ENCODE data around the gene PHLDA3. TPM values are rescaled to one million over a fixed set of nuclear protein-coding genes. Genes with fewer than 3 reads are reported as not detected.
A peak's percentile ranks its signal among the peaks of the same experiment; 100 is the strongest.
"Not testable (repeated sequence)": the region's sequence is repeated elsewhere in the genome, so short reads cannot be mapped to it uniquely, and the experiment has no call there.

Gene PHLDA3
- total RNA-seq, 2 experiments from 2014 or later, result 2.2 to 3.5 TPM

GRCh38 chr1:201475915-201476669, 7.1 kb upstream of the PHLDA3 start:
- ChIA-PET CTCF (interaction anchor here (0.6 to 0.8 kb wide), 2 partner anchors 37 to 47 kb away, joined by 3 read pairs; no protein-coding TSS in a partner anchor), POLR2A (no interaction called here)
- Mint-ChIP-seq H3K36me3 (ENCODE audit: low read depth) (no peaks in the 10 kb centered on the region), H3K9me3 (ENCODE audit: low read depth) (no peaks in the 10 kb centered on the region), H3K4me1 (peaks cover 5% of the 10 kb centered on the region), H3K4me3 (no peak overlapping the region), H3K27me3 (peaks cover 41% of the 10 kb centered on the region), H3K27ac (no peak overlapping the region)
- no peak for DNase-seq
- intact Hi-C loops (cut with DNase I, micrococcal nuclease), result no loop called here
- ATAC-seq, result no peak

- ATAC-seq (no peak), DNase-seq (no peak)
These were observed 6.1 kb upstream of the PHLDA3 start for GRCh38 chr1:201475130-201475529.

GRCh38 chr1:201473296-201473695, 4.3 kb upstream of the PHLDA3 start:
- peaks cover 49% of the 10 kb centered on the region for H3K27me3 Mint-ChIP-seq
- peaks cover 4% of the 10 kb centered on the region for H3K4me1 Mint-ChIP-seq
- no peak for DNase-seq
- ChIA-PET POLR2A (no interaction called here), CTCF (interaction anchor here (2.0 kb wide), 1 partner anchor 8 kb away, joined by 6 read pairs; no protein-coding TSS in a partner anchor)
- intact Hi-C loops (cut with DNase I, micrococcal nuclease), result no loop called here
- H3K4me3 Mint-ChIP-seq, result no peak overlapping the region
- no peak for ATAC-seq
- H3K27ac Mint-ChIP-seq, result no peak overlapping the region
- no peaks in the 10 kb centered on the region for H3K9me3 Mint-ChIP-seq (ENCODE audit: low read depth)
- H3K36me3 Mint-ChIP-seq (ENCODE audit: low read depth), result no peaks in the 10 kb centered on the region

More at GRCh38 chr1:201475130-201475529, 6.1 kb upstream of the PHLDA3 start:
- Mint-ChIP-seq H3K4me3 (no peak overlapping the region), H3K36me3 (ENCODE audit: low read depth) (no peaks in the 10 kb centered on the region), H3K4me1 (no peaks in the 10 kb centered on the region), H3K27ac (no peak overlapping the region), H3K27me3 (peaks cover 43% of the 10 kb centered on the region), H3K9me3 (ENCODE audit: low read depth) (no peaks in the 10 kb centered on the region)
- CTCF ChIA-PET, result interaction anchor here (0.6 kb wide), 1 partner anchor 48 kb away, joined by 3 read pairs; no protein-coding TSS in a partner anchor
- POLR2A ChIA-PET, result no interaction called here
- intact Hi-C loops (cut with DNase I, micrococcal nuclease), result no loop called here

GRCh38 chr1:201472321-201472720, 3.3 kb upstream of the PHLDA3 start:
- H3K27me3 Mint-ChIP-seq, result peaks cover 55% of the 10 kb centered on the region
- DNase-seq; H3K4me1 Mint-ChIP-seq; H3K4me3 Mint-ChIP-seq; intact Hi-C loops (cut with DNase I, micrococcal nuclease); H3K9me3 Mint-ChIP-seq (ENCODE audit: low read depth); H3K36me3 Mint-ChIP-seq (ENCODE audit: low read depth); POLR2A ChIA-PET; ATAC-seq; H3K27ac Mint-ChIP-seq: not testable (repeated sequence)
- CTCF ChIA-PET, result interaction anchor here (0.7 to 2.0 kb wide), 2 partner anchors 9 to 430 kb away, joined by 3 to 6 read pairs; no protein-coding TSS in a partner anchor

- ChIA-PET CTCF (interaction anchor here (2.0 kb wide), 1 partner anchor 10 kb away, joined by 6 read pairs; no protein-coding TSS in a partner anchor), POLR2A (no interaction called here)
- Mint-ChIP-seq H3K27me3 (peaks cover 54% of the 10 kb centered on the region), H3K9me3 (ENCODE audit: low read depth) (no peaks in the 10 kb centered on the region), H3K4me3 (no peak overlapping the region), H3K36me3 (ENCODE audit: low read depth) (no peaks in the 10 kb centered on the region), H3K4me1 (peaks cover 4% of the 10 kb centered on the region), H3K27ac (no peak overlapping the region)
- intact Hi-C loops (cut with DNase I, micrococcal nuclease), result no loop called here
- ATAC-seq, result no peak
- no peak for DNase-seq
These were observed 2.8 kb upstream of the PHLDA3 start for GRCh38 chr1:201471772-201472171.

- intact Hi-C loops (cut with DNase I, micrococcal nuclease), result no loop called here
- H3K36me3 Mint-ChIP-seq (ENCODE audit: low read depth), result no peaks in the 10 kb centered on the region
These were observed 1.6 kb upstream of the PHLDA3 start for GRCh38 chr1:201470581-201470980.

GRCh38 chr1:201469645-201470074, 672 bp upstream of the PHLDA3 start:
- no peaks in the 10 kb centered on the region for H3K9me3 Mint-ChIP-seq (ENCODE audit: low read depth)
- no peaks in the 10 kb centered on the region for H3K36me3 Mint-ChIP-seq (ENCODE audit: low read depth)
- peaks cover 4% of the 10 kb centered on the region for H3K4me1 Mint-ChIP-seq
- intact Hi-C loops (cut with DNase I, micrococcal nuclease), result no loop called here
- peaks cover 46% of the 10 kb centered on the region for H3K27me3 Mint-ChIP-seq
- no peak overlapping the region for H3K27ac Mint-ChIP-seq
- ChIA-PET CTCF (interaction anchor here (0.7 to 1.4 kb wide), 3 partner anchors 12 to 37 kb away, joined by 3 to 13 read pairs (median 8); partner anchors contain the start of gene CSRP1), POLR2A (no interaction called here)
- ATAC-seq, result no peak
- no peak for DNase-seq
- H3K4me3 Mint-ChIP-seq, result peak overlapping the region; percentile 61

More at GRCh38 chr1:201470581-201470980, 1.6 kb upstream of the PHLDA3 start:
- ChIA-PET CTCF (no interaction called here), POLR2A (no interaction called here)
- Mint-ChIP-seq H3K9me3 (ENCODE audit: low read depth) (no peaks in the 10 kb centered on the region), H3K27ac (no peak overlapping the region), H3K4me3 (no peak overlapping the region), H3K4me1 (peaks cover 4% of the 10 kb centered on the region), H3K27me3 (peaks cover 48% of the 10 kb centered on the region)
- no peak for DNase-seq
- no peak for ATAC-seq

- intact Hi-C loops (cut with DNase I, micrococcal nuclease), result no loop called here
- Mint-ChIP-seq H3K27ac (no peak overlapping the region), H3K36me3 (ENCODE audit: low read depth) (no peaks in the 10 kb centered on the region), H3K4me3 (peak overlapping the region; percentile 61), H3K4me1 (peaks cover 4% of the 10 kb centered on the region), H3K27me3 (peaks cover 42% of the 10 kb centered on the region), H3K9me3 (ENCODE audit: low read depth) (no peaks in the 10 kb centered on the region)
- CTCF ChIA-PET, result interaction anchor here (0.7 to 1.3 kb wide), 4 partner anchors 9 to 55 kb away, joined by 3 to 13 read pairs (median 3); no protein-coding TSS in a partner anchor
- ATAC-seq, result peak; percentile 46
- POLR2A ChIA-PET, result interaction anchor here (1.3 kb wide), 1 partner anchor 14 kb away, joined by 3 read pairs; no protein-coding TSS in a partner anchor
- peak; percentile 53 for DNase-seq
These were observed 516 bp downstream of the PHLDA3 start for GRCh38 chr1:201468501-201468843.

- POLR2A ChIA-PET, result no interaction called here
- CTCF ChIA-PET, result interaction anchor here (0.7 to 1.2 kb wide), 2 partner anchors 20 to 168 kb away, joined by 3 read pairs; no protein-coding TSS in a partner anchor
- ATAC-seq (no peak), DNase-seq (no peak)
- H3K4me1 Mint-ChIP-seq, result peaks cover 4% of the 10 kb centered on the region
- H3K27me3 Mint-ChIP-seq, result peaks cover 31% of the 10 kb centered on the region
- intact Hi-C loops (cut with DNase I, micrococcal nuclease), result no loop called here
- H3K4me3 Mint-ChIP-seq, result no peak overlapping the region
- no peaks in the 10 kb centered on the region for H3K36me3 Mint-ChIP-seq (ENCODE audit: low read depth)
- no peaks in the 10 kb centered on the region for H3K9me3 Mint-ChIP-seq (ENCODE audit: low read depth)
- no peak overlapping the region for H3K27ac Mint-ChIP-seq
These were observed 2.5 kb downstream of the PHLDA3 start for GRCh38 chr1:201466492-201466891.

GRCh38 chr1:201465698-201466290, 3.2 kb downstream of the PHLDA3 start:
- intact Hi-C loops (cut with DNase I, micrococcal nuclease), result no loop called here
- H3K4me1 Mint-ChIP-seq, result peaks cover 4% of the 10 kb centered on the region
- ChIA-PET CTCF (interaction anchor here (0.6 to 1.1 kb wide), 5 partner anchors 16 to 1664 kb away, joined by 3 to 4 read pairs (median 4); no protein-coding TSS in a partner anchor), POLR2A (no interaction called here)
- no peak for DNase-seq
- no peak for ATAC-seq
- no peak overlapping the region for H3K4me3 Mint-ChIP-seq
- peaks cover 26% of the 10 kb centered on the region for H3K27me3 Mint-ChIP-seq
- H3K27ac Mint-ChIP-seq, result no peak overlapping the region
- no peaks in the 10 kb centered on the region for H3K36me3 Mint-ChIP-seq (ENCODE audit: low read depth)
- H3K9me3 Mint-ChIP-seq (ENCODE audit: low read depth), result no peaks in the 10 kb centered on the region

- Mint-ChIP-seq H3K27ac (no peak overlapping the region), H3K4me3 (no peak overlapping the region), H3K27me3 (peaks cover 9% of the 10 kb centered on the region), H3K4me1 (no peaks in the 10 kb centered on the region), H3K36me3 (ENCODE audit: low read depth) (no peaks in the 10 kb centered on the region), H3K9me3 (ENCODE audit: low read depth) (no peaks in the 10 kb centered on the region)
- DNase-seq, result no peak
- intact Hi-C loops (cut with DNase I, micrococcal nuclease), result no loop called here
- POLR2A ChIA-PET, result no interaction called here
- CTCF ChIA-PET, result interaction anchor here (0.8 to 1.8 kb wide), 3 partner anchors 15 to 201 kb away, joined by 3 to 9 read pairs (median 3); no protein-coding TSS in a partner anchor
- ATAC-seq, result no peak
These were observed 5.9 kb downstream of the PHLDA3 start for GRCh38 chr1:201463071-201463552.

Data from activated CD4-positive, alpha-beta T cell treated with anti-CD3 and anti-CD28 coated beads for 36 hours (primary cell).